ENCODE measurements around the gene HSPA9. TPM values are rescaled to one million over a fixed set of nuclear protein-coding genes. Genes with fewer than 3 reads are reported as not detected.

HSPA9 gene
- 644 and 729 TPM in 2 replicates for total RNA-seq

DNA sequence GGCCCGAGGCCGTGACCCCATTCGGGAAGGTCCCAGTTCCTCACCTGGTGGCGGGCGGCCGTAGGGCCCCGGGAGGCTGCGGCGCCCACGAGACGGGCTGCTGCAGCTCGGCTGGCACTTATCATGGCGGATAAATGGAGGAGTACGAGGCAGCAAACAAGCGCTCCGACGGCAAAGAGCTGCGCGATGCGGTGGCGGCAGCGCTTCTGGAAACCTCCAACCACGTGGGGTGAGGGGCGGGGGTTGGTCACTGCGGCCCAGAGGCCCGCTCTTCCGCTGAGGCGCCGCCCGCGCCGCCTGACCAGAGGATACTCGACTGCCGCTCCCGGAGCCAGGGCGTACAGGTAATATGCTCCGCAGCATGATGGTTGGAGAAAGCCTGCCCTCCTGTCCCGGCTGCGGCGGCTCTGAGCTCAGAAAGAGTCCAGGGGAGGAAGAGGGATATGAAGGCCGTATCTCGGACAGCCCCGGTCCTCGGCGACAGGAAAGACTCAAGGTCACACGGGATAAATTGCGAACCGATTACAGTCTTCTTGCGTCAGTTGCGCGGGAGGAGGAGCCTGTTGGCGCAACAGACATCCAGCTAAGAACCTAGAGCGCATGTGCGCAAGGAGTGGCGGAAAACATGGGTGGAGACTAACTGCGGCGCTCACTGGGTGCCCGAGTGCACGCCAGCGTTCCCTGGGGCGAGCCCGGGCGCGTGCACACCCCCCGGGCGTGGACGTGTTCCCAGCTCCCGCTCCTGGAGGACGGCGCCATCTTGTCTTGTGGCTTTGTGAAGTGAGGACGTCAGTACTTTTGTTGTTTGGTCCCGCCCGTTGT, at the start of gene HSPA9:
Gene HSPA9 (minus strand): TSS at position 208 of the 822 bp plus-strand sequence. CDS start 83 bp downstream, at position 125.

DNA sequence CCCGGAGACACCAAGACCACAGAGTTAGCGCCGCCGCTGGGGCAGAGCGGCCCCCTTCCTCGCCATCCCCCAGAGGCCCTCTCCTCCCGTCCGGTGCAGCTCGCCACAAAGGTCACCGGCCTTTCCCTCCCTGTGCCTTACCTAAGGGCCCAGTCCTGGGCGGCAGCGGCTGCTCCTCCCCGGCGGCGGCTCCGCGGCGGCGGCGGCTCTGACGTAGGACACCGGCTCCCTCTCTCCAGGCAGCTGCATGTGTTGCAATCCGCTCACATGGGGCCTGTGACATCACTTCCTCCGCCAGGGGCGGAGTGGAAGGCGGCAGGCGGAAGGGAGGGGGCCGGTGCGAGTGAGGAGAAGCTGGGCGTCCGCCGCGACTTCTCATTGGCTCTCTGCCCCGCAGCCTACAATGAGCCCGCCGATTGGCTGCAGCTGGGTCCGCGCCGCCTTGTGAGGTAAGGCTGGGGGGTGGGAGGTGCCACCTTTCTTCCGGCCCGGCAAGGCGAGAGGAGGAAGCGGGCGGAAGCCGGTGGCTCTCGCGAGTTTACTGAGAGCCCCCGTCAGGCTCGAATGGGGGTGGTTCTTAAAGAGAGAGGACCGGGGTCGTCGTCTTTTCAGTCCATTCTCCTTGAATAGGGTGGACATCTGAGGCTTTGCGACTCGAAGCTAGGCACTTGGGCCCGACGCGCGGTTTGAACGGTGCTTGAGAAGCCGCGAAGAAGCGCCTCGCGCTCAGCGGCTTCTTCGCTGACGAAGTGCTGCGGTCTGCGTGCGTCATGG, 32.1 kb downstream of the HSPA9 start, which contains the start of gene ETF1:
Gene ETF1 (minus strand): TSS at position 281 of the 774 bp plus-strand sequence. CDS start 318 bp downstream, outside the sequence.

Other genes with a start within 250 kb of the HSPA9 start
- 3.4 and 22.4 TPM in 2 replicates for gene CDC25C, start 243.6 kb downstream of the HSPA9 start, total RNA-seq
- 24.0 and 26.9 TPM in 2 replicates for gene FAM53C, start 237.1 kb downstream of the HSPA9 start, total RNA-seq
- 39.5 and 44.4 TPM in 2 replicates for gene KDM3B, start 222.7 kb downstream of the HSPA9 start, total RNA-seq
- gene REEP2, start 136.3 kb downstream of the HSPA9 start, total RNA-seq = 12.0 and 24.2 TPM in 2 replicates
- gene EGR1, start 109.9 kb downstream of the HSPA9 start, total RNA-seq = 3.6 and 6.2 TPM in 2 replicates
- 129 and 177 TPM in 2 replicates for gene ETF1, start 32.2 kb downstream of the HSPA9 start, total RNA-seq
- gene CTNNA1, start 178.0 kb upstream of the HSPA9 start, total RNA-seq = 486 and 494 TPM in 2 replicates